Ovary (tissue), 3 donors: ENCODE measurements around the gene NDUFA9.

Experiments used
- CTCF ChIP-seq, 3 donors: fragments of 450-650 bp in 2 of 3; fragments of 200-600 bp in 1 of 3; IDR thresholded peaks; one replicate each; pipeline versions ENCODE4 v1.5.1 to v1.8.0; 2016 to 2022; ENCODE audit warnings: antibody characterized with exemption in 3 of 3, mild to moderate bottlenecking in 1 of 3
- EP300 ChIP-seq: sonication (generic); formaldehyde crosslinking; IDR thresholded peaks from one replicate; pipeline ENCODE4 v1.6.1; 2017; ENCODE audit warnings: antibody characterized with exemption
- POLR2A ChIP-seq: fragments of 450-650 bp; IDR thresholded peaks from one replicate; pipeline ENCODE4 v1.6.1; 2017; ENCODE audit warnings: antibody characterized with exemption, mild to moderate bottlenecking, moderate library complexity
- donor health status: DM: no; HTN: no; CAD: no.

- TF ChIP-seq CTCF (IDR thresholded peaks at IDR 0.05) = no peak
- TF ChIP-seq POLR2A = no peak
- TF ChIP-seq EP300 = no peak
Measured at GRCh38 chr12:4603421-4603820, 45.5 kb upstream of the NDUFA9 start.
